HL-60 (cell line): ENCODE measurements around the gene ACTN2.

Experiments used
- DNase-seq, 2 experiments: peaks; one replicate each; pipeline ENCODE4 v3.0.0-alpha.2; 2010 to 2020; ENCODE audit warnings: low read depth in 1 of 2, low spot score in 1 of 2
- H3K27ac ChIP-seq: fragments of 250-450 bp; sonication (Bioruptor Pico); replicated peaks from 2 replicates; pipeline ENCODE4 v1.5.1; 2020; ENCODE audit warnings: mild to moderate bottlenecking, moderate library complexity
- H3K27me3 ChIP-seq: fragments of 250-450 bp; sonication (Bioruptor Pico); 2 replicates; pipeline ENCODE4 v1.5.1; 2021; ENCODE audit warnings: mild to moderate bottlenecking, moderate library complexity; ENCODE audit not compliant: insufficient read depth, poor library complexity, severe bottlenecking
- H3K4me3 ChIP-seq: replicated peaks from 2 replicates; pipeline ENCODE4 v1.5.1; 2011; ENCODE audit warnings: mild to moderate bottlenecking, control low read depth, low read length; ENCODE audit not compliant: insufficient read depth
- GABPA ChIP-seq: IDR thresholded peaks from 2 replicates; pipeline ENCODE4 v1.6.1; 2012; ENCODE audit warnings: low read depth
- POLR2AphosphoS5 ChIP-seq: IDR thresholded peaks from 2 replicates; pipeline ENCODE4 v1.6.1; 2012; ENCODE audit warnings: low read depth
- SPI1 ChIP-seq: IDR thresholded peaks from 2 replicates; pipeline ENCODE4 v1.6.1; 2012; ENCODE audit warnings: low read depth, mild to moderate bottlenecking, borderline replicate concordance
- TF ChIP-seq, protein P1 (sequence below): IDR thresholded peaks from one replicate; pipeline ENCODE4 v1.5.1; 2011; ENCODE audit warnings: low read length, control low read depth, inconsistent platforms; ENCODE audit not compliant: insufficient read depth
- TF ChIP-seq, protein P2 (sequence below): IDR thresholded peaks from 2 replicates; pipeline ENCODE4 v1.6.1; 2012; ENCODE audit warnings: low read depth; ENCODE audit not compliant: insufficient replicate concordance

ACTN2 gene

DNA sequence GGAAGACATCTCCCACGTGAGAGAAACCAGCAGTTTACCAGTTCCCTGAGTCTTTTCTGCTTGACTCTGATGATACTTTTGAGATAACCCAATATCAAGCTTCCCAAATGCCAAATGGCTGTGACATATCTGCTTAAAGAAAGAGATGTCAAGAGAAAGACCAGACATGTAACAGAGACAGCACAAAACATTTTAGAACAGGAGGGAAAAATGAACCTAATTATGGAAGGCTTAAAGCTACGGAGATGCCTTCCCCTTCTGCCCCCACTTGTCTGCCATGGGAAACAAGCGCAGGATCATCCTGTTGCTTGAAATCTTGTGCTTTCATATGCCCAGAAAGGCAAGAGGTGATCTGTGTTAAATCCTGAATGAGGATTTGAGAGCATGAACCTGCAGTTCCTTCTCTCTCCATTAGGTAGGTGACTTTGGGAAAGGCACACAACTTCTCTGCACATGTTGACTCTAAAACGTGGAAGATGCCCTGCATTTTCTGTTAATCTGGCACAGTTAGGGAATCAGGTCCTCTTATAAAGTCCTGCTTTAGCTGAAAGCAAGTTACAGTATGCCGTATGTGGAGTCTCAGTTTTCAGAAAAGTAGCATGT lies 62.1 kb downstream of the ACTN2 start:
- Histone ChIP-seq H3K4me3 (no peak overlapping the region), H3K27me3 (no peaks in the 10 kb centered on the region), H3K27ac (no peak overlapping the region)
- DNase-seq: no peak
- TF ChIP-seq, protein P1, sequence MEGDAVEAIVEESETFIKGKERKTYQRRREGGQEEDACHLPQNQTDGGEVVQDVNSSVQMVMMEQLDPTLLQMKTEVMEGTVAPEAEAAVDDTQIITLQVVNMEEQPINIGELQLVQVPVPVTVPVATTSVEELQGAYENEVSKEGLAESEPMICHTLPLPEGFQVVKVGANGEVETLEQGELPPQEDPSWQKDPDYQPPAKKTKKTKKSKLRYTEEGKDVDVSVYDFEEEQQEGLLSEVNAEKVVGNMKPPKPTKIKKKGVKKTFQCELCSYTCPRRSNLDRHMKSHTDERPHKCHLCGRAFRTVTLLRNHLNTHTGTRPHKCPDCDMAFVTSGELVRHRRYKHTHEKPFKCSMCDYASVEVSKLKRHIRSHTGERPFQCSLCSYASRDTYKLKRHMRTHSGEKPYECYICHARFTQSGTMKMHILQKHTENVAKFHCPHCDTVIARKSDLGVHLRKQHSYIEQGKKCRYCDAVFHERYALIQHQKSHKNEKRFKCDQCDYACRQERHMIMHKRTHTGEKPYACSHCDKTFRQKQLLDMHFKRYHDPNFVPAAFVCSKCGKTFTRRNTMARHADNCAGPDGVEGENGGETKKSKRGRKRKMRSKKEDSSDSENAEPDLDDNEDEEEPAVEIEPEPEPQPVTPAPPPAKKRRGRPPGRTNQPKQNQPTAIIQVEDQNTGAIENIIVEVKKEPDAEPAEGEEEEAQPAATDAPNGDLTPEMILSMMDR: no peak
- TF ChIP-seq, protein P2, sequence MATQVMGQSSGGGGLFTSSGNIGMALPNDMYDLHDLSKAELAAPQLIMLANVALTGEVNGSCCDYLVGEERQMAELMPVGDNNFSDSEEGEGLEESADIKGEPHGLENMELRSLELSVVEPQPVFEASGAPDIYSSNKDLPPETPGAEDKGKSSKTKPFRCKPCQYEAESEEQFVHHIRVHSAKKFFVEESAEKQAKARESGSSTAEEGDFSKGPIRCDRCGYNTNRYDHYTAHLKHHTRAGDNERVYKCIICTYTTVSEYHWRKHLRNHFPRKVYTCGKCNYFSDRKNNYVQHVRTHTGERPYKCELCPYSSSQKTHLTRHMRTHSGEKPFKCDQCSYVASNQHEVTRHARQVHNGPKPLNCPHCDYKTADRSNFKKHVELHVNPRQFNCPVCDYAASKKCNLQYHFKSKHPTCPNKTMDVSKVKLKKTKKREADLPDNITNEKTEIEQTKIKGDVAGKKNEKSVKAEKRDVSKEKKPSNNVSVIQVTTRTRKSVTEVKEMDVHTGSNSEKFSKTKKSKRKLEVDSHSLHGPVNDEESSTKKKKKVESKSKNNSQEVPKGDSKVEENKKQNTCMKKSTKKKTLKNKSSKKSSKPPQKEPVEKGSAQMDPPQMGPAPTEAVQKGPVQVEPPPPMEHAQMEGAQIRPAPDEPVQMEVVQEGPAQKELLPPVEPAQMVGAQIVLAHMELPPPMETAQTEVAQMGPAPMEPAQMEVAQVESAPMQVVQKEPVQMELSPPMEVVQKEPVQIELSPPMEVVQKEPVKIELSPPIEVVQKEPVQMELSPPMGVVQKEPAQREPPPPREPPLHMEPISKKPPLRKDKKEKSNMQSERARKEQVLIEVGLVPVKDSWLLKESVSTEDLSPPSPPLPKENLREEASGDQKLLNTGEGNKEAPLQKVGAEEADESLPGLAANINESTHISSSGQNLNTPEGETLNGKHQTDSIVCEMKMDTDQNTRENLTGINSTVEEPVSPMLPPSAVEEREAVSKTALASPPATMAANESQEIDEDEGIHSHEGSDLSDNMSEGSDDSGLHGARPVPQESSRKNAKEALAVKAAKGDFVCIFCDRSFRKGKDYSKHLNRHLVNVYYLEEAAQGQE: no peak
- TF ChIP-seq POLR2AphosphoS5: no peak
- no peak for TF ChIP-seq SPI1
- no peak for TF ChIP-seq GABPA

DNA sequence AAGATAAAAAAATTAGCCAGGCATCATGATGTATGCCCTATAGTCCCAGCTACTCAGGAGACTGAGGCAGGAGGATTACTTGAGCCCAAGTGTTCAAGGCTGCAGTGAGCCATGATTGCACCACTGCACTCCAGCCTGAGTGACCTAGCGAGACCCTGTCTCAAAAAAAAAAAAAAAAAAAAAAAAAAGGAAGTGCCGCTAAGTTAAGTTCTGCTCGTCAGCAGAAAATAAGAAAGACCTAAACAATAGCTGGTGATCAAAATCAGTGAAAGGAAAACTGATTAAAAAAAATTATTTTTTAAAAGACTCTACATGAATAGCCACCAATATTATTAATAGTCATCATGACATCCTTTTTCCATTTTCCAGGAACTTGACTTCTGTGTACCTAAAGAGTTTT lies 64.6 kb downstream of the ACTN2 start:
- peak in 1 of 2 experiments; percentile 24 for DNase-seq
- TF ChIP-seq POLR2AphosphoS5 (no peak), GABPA (no peak), SPI1 (peak; percentile 89)
- TF ChIP-seq, protein P1: no peak
- TF ChIP-seq, protein P2: no peak
- H3K4me3 ChIP-seq: no peak overlapping the region
- no peaks in the 10 kb centered on the region for H3K27me3 ChIP-seq
- no peak overlapping the region for H3K27ac ChIP-seq

DNA sequence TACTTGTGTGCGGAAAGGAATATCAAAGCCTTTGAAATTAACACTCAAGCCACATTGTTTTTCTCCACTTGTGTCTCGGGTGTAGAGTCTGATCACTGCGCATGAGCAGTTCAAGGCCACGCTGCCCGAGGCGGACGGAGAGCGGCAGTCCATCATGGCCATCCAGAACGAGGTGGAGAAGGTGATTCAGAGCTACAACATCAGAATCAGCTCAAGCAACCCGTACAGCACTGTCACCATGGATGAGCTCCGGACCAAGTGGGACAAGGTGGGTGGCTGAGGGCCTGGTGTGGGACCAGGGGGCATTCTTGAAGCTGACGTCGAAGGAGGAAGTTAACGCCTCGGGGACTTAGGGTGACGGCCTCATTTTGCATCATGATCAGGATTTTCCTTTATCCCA lies 65.1 kb downstream of the ACTN2 start:
- DNase-seq: no peak
- TF ChIP-seq POLR2AphosphoS5 (no peak), GABPA (no peak), SPI1 (no peak)
- TF ChIP-seq, protein P2: no peak
- TF ChIP-seq, protein P1: no peak
- Histone ChIP-seq H3K27ac (no peak overlapping the region), H3K27me3 (no peaks in the 10 kb centered on the region), H3K4me3 (no peak overlapping the region)
